HepG2 (cell line): ENCODE data around the gene RPAP2. TPM values are rescaled to one million over a fixed set of nuclear protein-coding genes. Genes with fewer than 3 reads are reported as not detected.

Experiments
- ATAC-seq: fragments of 200-7000 bp; cut with Tn5 transposase; 3 replicates; pipeline ENCODE4 v1.9.1; 2020; ENCODE audit warnings: mild to moderate bottlenecking, moderate library complexity
- BruUV-seq: library from RNA; stranded (reverse); fragments of 400-500 nt; replicated peaks from 2 replicates; lab custom pipeline; 2021; lab: Mats Ljungman, UMichigan
- CTCF ChIA-PET: fragments of 300-600 bp; formaldehyde crosslinking; extraction: SDS; loops from one replicate; lab custom pipeline; 2021; ENCODE audit warnings: low total read pairs, inconsistent platforms, low intra/inter-chr PET ratio; lab: Yijun Ruan, JAX
- POLR2A ChIA-PET: fragments of 350-600 bp; sonication (Branson Sonifier 250); formaldehyde crosslinking; loops from one replicate; lab custom pipeline; 2020; ENCODE audit warnings: antibody characterized with exemption, inconsistent platforms; lab: Yijun Ruan, JAX
- DNase-seq: peaks from one replicate; pipeline ENCODE4 v3.0.0-alpha.2; 2015; ENCODE audit warnings: low spot score
- FAIRE-seq: peaks from 3 replicates; lab custom pipeline; 2011; peaks lifted over from hg19 to GRCh38; lab: Jason Lieb, UNC
- H2AFZ ChIP-seq: one replicate; pipeline ENCODE4 v1.6.1; 2011; ENCODE audit warnings: low read length, inconsistent platforms
- H3K27ac ChIP-seq: fragments of 300-600 bp; 3 replicates; pipeline ENCODE4 v1.8.0; 2011; ENCODE audit warnings: mixed run types, mild to moderate bottlenecking, mixed read lengths, low read length, inconsistent platforms; ENCODE audit not compliant: insufficient read depth; ENCODE audit errors: extremely low read length
- H3K27me3 ChIP-seq, 2 experiments: fragments of 200-600 bp in 1 of 2; 2 replicates in 1 of 2; 3 replicates in 1 of 2; pipeline versions ENCODE4 v1.6.0 to v1.8.0; 2011; ENCODE audit warnings: low read length in 2 of 2, mild to moderate bottlenecking in 2 of 2, moderate library complexity in 2 of 2, inconsistent platforms in 1 of 2; ENCODE audit not compliant: insufficient read depth in 2 of 2, control insufficient read depth in 1 of 2
- H3K36me3 ChIP-seq, 2 experiments: fragments of 200-600 bp in 1 of 2; replicated peaks in 1 of 2; 2 replicates in 1 of 2; 3 replicates in 1 of 2; pipeline versions ENCODE4 v1.5.1 to v1.8.0; 2011; ENCODE audit warnings: low read length in 2 of 2, inconsistent platforms in 1 of 2; ENCODE audit not compliant: insufficient read depth in 2 of 2, control insufficient read depth in 1 of 2
- H3K4me1 ChIP-seq: 2 replicates; pipeline ENCODE4 v1.5.1; 2012; ENCODE audit warnings: low read length, inconsistent platforms; ENCODE audit not compliant: insufficient read depth
- H3K4me2 ChIP-seq: 2 replicates; pipeline ENCODE4 v1.6.0; 2011; ENCODE audit warnings: low read depth, low read length, inconsistent platforms
- H3K4me3 ChIP-seq, 3 experiments: fragments of 200-600 bp in 1 of 3; sonication (generic), shearing (Covaris generic) in 1 of 3; replicated peaks in 1 of 3; 2 replicates each; pipeline ENCODE4 v1.5.1; 2011 to 2016; ENCODE audit warnings: low read length in 3 of 3, inconsistent platforms in 2 of 3, low read depth in 2 of 3, mild to moderate bottlenecking in 2 of 3, control low read depth in 1 of 3, mixed read lengths in 1 of 3; ENCODE audit not compliant: insufficient read depth in 1 of 3
- H3K79me2 ChIP-seq: one replicate; pipeline ENCODE4 v1.6.1; 2011; ENCODE audit warnings: low read length, inconsistent platforms; ENCODE audit not compliant: insufficient read depth
- H3K9ac ChIP-seq: 2 replicates; pipeline ENCODE4 v1.6.0; 2011; ENCODE audit warnings: mild to moderate bottlenecking, low read depth, low read length, inconsistent platforms; ENCODE audit not compliant: insufficient read depth
- H3K9me3 ChIP-seq: 2 replicates; pipeline ENCODE4 v1.5.1; 2012; ENCODE audit warnings: mild to moderate bottlenecking, low read length
- H4K20me1 ChIP-seq: 2 replicates; pipeline ENCODE4 v1.6.0; 2011; ENCODE audit warnings: inconsistent platforms, mild to moderate bottlenecking, low read length, moderate library complexity; ENCODE audit not compliant: insufficient read depth
- FOSL1 ChIP-seq: sonication (generic); formaldehyde crosslinking; IDR thresholded peaks from 2 replicates; pipeline ENCODE4 v1.9.0; 2021; ENCODE audit warnings: missing genetic modification reagents, borderline replicate concordance
- KDM4B ChIP-seq: sonication (generic); formaldehyde crosslinking; IDR thresholded peaks from 2 replicates; pipeline ENCODE4 v1.4.0; 2020; ENCODE audit warnings: missing genetic modification reagents
- MAFF ChIP-seq: IDR thresholded peaks from 2 replicates; pipeline ENCODE4 v1.6.1; 2011; ENCODE audit warnings: low read depth, low read length, improper control_type of control experiment
- MAFK ChIP-seq, 2 experiments: IDR thresholded peaks in 1 of 2; conservative IDR thresholded peaks in 1 of 2; 2 replicates each; pipeline ENCODE4 v1.6.1; 2011; ENCODE audit warnings: improper control_type of control experiment in 2 of 2, low read length in 2 of 2
- PCBP2 ChIP-seq: fragments of 200-400 bp; formaldehyde crosslinking; optimal IDR thresholded peaks from 2 replicates; pipeline ENCODE3; 2018; ENCODE audit warnings: low read length, low read depth; ENCODE audit not compliant: poor library complexity, severe bottlenecking
- ZFP82 ChIP-seq: sonication (generic); formaldehyde crosslinking; IDR thresholded peaks from 2 replicates; pipeline ENCODE4 v1.5.1; 2020; ENCODE audit warnings: mild to moderate bottlenecking, missing genetic modification reagents, borderline replicate concordance
- ZNF317 ChIP-seq: sonication (generic); formaldehyde crosslinking; IDR thresholded peaks from 2 replicates; pipeline ENCODE4 v1.5.0; 2020; ENCODE audit warnings: mild to moderate bottlenecking, missing genetic modification reagents
- ZNF619 ChIP-seq: sonication (generic); formaldehyde crosslinking; IDR thresholded peaks from 2 replicates; pipeline ENCODE4 v1.4.0; 2020; ENCODE audit warnings: mild to moderate bottlenecking, missing genetic modification reagents
- WGBS: methylation state at CpG from one replicate; pipeline ENCODE4 v1.1.6; 2017; ENCODE audit warnings: low lambda C conversion rate; 5-methylcytosine and 5-hydroxymethylcytosine counted together
- in situ Hi-C: cut with HindIII; loops from 2 replicates; pipeline ENCODE4 v1.10.0; 2017; ENCODE audit warnings: low pct_unique_long_range_greater_than_20kb; ENCODE audit not compliant: extremely low pct_ligation_motif_present
- intact Hi-C: fragments of 100-400 bp; cut with micrococcal nuclease; formaldehyde crosslinking; loops from one replicate; pipeline ENCODE4 v1.10.0; 2022; ENCODE audit not compliant: unreplicated experiment
- polyA plus RNA-seq, 8 experiments: library from polyadenylated mRNA; depleted of rRNA in 3 of 8; stranded (reverse) in 7 of 8; unstranded in 1 of 8; fragments of >200 nt; fragmentation: Illumina TruSeq in 4 of 8; extraction: Trizol in 4 of 8; gene quantifications; 2 replicates each; pipeline versions ENCODE4 v1.2.1 to v1.2.3, GENCODE V29; 2011 to 2016; ENCODE audit warnings: low read depth in 4 of 8, missing spikeins in 1 of 8, mixed read lengths in 1 of 8; ENCODE audit not compliant: insufficient read depth in 1 of 8
- total RNA-seq, 5 experiments: library from RNA; depleted of rRNA; stranded (reverse); fragments of >200 nt; fragmentation: Illumina TruSeq; extraction: Trizol; gene quantifications; 2 replicates each; pipeline ENCODE4 v1.2.3, GENCODE V29; 2016; ENCODE audit warnings: low read depth in 1 of 5
- TF ChIP-seq, protein P1 (sequence below): sonication (generic); formaldehyde crosslinking; IDR thresholded peaks from 2 replicates; pipeline ENCODE4 v1.4.0; 2020; ENCODE audit warnings: missing genetic modification reagents, borderline replicate concordance
- TF ChIP-seq, protein P2 (sequence below): sonication (generic); formaldehyde crosslinking; conservative IDR thresholded peaks from 2 replicates; pipeline ENCODE4 v1.4.0; 2020; ENCODE audit warnings: missing genetic modification reagents
- TF ChIP-seq, protein P3 (sequence below): sonication (generic); formaldehyde crosslinking; IDR thresholded peaks from 2 replicates; pipeline ENCODE4 v1.5.1; 2020; ENCODE audit warnings: mild to moderate bottlenecking, missing genetic modification reagents

Gene RPAP2
- total and polyA plus RNA-seq, 2 of the 13 experiments (the other 11 are each of a cell fraction or from before 2014, with no cell fraction given) = 10.0 to 34.8 TPM

DNA sequence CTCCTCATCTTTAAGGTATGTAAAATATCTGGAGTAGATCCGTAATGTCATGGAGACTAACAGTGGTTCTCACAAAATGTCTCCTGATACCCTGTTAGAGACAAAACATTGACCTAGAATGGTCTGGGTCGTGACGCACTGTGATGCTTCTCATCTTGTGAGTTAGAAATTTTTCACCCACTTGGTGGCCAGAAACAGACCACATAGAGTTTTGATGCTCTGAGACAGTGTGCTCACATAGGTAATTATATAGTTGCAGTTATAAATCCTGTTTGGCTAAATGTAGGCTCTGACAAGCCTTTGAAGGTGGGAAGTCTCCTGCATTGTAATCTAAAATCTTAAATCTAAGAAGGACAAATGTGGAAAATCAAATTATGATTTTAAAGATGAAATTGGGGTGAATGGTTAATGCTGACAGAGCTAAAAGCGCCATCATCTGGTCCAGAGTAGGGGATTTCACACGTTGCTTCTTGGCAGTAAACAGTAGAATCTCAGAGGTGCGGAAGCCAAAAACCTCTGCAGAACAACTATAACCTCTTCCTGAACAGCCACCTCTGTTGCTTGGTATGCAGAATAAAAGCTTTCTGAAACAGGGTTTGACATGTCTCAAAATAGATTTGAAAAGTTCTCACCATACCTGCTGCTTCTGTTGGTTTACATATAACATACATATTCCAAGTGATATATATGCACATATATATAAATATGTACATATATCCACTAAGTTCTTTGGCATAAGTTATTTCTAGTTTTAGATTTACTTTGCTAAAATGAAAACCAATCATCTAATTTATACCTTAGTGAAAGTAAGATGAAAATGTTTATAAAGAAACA is 17.1 kb downstream of the RPAP2 start:
- H2AFZ ChIP-seq = no peak overlapping the region
- no peak overlapping the region for H3K27ac ChIP-seq
- TF ChIP-seq, protein P1, sequence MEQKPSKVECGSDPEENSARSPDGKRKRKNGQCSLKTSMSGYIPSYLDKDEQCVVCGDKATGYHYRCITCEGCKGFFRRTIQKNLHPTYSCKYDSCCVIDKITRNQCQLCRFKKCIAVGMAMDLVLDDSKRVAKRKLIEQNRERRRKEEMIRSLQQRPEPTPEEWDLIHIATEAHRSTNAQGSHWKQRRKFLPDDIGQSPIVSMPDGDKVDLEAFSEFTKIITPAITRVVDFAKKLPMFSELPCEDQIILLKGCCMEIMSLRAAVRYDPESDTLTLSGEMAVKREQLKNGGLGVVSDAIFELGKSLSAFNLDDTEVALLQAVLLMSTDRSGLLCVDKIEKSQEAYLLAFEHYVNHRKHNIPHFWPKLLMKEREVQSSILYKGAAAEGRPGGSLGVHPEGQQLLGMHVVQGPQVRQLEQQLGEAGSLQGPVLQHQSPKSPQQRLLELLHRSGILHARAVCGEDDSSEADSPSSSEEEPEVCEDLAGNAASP (CRISPR knock-in tag) = no peak
- TF ChIP-seq PCBP2 = no peak
- no peak for TF ChIP-seq KDM4B (CRISPR knock-in tag)
- TF ChIP-seq MAFF = peak; percentile 67
- no peak for TF ChIP-seq ZNF619 (CRISPR knock-in tag)
- peak; percentile 48 to 83; a peak in 3 of 4 replicates for TF ChIP-seq MAFK (conservative IDR thresholded peaks at IDR 0.05 in 1 of 2, IDR thresholded peaks at IDR 0.05 in 1 of 2; ENCODE audit: low read length in 2 of 2)
- no peak for TF ChIP-seq ZFP82 (CRISPR knock-in tag)
- no peak for TF ChIP-seq ZNF317 (CRISPR knock-in tag)
- TF ChIP-seq, protein P2, sequence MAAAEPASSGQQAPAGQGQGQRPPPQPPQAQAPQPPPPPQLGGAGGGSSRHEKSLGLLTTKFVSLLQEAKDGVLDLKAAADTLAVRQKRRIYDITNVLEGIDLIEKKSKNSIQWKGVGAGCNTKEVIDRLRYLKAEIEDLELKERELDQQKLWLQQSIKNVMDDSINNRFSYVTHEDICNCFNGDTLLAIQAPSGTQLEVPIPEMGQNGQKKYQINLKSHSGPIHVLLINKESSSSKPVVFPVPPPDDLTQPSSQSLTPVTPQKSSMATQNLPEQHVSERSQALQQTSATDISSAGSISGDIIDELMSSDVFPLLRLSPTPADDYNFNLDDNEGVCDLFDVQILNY (CRISPR knock-in tag) = no peak
- TF ChIP-seq, protein P3, sequence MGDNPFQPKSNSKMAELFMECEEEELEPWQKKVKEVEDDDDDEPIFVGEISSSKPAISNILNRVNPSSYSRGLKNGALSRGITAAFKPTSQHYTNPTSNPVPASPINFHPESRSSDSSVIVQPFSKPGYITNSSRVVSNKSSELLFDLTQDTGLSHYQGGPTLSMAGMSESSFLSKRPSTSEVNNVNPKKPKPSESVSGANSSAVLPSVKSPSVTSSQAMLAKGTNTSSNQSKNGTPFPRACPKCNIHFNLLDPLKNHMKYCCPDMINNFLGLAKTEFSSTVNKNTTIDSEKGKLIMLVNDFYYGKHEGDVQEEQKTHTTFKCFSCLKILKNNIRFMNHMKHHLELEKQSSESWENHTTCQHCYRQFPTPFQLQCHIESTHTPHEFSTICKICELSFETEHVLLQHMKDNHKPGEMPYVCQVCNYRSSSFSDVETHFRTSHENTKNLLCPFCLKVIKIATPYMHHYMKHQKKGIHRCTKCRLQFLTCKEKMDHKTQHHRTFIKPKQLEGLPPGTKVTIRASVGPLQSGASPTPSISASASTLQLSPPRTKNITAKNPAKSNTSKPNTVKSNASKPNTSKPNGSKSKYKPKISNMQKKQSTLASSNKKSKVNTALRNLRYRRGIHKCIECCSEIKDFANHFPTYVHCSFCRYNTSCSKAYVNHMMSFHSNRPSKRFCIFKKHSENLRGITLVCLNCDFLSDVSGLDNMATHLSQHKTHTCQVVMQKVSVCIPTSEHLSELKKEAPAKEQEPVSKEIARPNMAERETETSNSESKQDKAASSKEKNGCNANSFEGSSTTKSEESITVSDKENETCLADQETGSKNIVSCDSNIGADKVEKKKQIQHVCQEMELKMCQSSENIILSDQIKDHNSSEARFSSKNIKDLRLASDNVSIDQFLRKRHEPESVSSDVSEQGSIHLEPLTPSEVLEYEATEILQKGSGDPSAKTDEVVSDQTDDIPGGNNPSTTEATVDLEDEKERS = no peak
- TF ChIP-seq FOSL1 (CRISPR knock-in tag) = no peak
- 96% methylated on average over 6 of the region's 6 CpGs for WGBS
- ATAC-seq = no peak
- ChIA-PET POLR2A (interaction anchor here (1.6 to 1.8 kb wide), 2 partner anchors 17 to 126 kb away, joined by 4 read pairs; no protein-coding TSS in a partner anchor), CTCF (no interaction called here)
- no peak for FAIRE-seq
- H3K27me3 ChIP-seq = no peaks in the 10 kb centered on the region
- no TSS peak for BruUV-seq
- no peaks in the 10 kb centered on the region for H3K9me3 ChIP-seq
- H3K4me2 ChIP-seq = no peak overlapping the region
- no peaks in the 10 kb centered on the region for H3K79me2 ChIP-seq
- no peak overlapping the region for H3K4me3 ChIP-seq
- no peak overlapping the region for H3K9ac ChIP-seq
- H3K36me3 ChIP-seq = peaks cover 0 to 11% of the 10 kb centered on the region in 2 experiments; a peak in 2 of 5 replicates
- no peaks in the 10 kb centered on the region for H4K20me1 ChIP-seq
- in situ Hi-C loops = no loop called here
- no peaks in the 10 kb centered on the region for H3K4me1 ChIP-seq
- DNase-seq = no peak
- intact Hi-C loops = loop anchor here (2.0 kb wide), 1 partner anchor 19 kb away; no protein-coding TSS in a partner anchor
